DMS114 treated with DMSO at 0.1 percent for 48 hours (cell line): Measurements from ENCODE around the gene MAML1.
A peak's percentile ranks its signal among the peaks of the same experiment; 100 is the strongest.

ENCODE experiments used
- DNase-seq: peaks from one replicate; lab custom pipeline; 2025; ENCODE audit not compliant: unreplicated experiment; lab: John Stamatoyannopoulos, UW

Gene MAML1

GRCh38 chr5:179793468-179794139 is 61.0 kb downstream of the MAML1 start, which contains the start of gene LTC4S:
LTC4S (plus strand) TSS chr5:179793986; CDS start chr5:179794081, 95 bp downstream.
- no peak for DNase-seq

GRCh38 chr5:179794171-179794570 is 61.5 kb downstream of the MAML1 start:
- no peak for DNase-seq

DNA sequence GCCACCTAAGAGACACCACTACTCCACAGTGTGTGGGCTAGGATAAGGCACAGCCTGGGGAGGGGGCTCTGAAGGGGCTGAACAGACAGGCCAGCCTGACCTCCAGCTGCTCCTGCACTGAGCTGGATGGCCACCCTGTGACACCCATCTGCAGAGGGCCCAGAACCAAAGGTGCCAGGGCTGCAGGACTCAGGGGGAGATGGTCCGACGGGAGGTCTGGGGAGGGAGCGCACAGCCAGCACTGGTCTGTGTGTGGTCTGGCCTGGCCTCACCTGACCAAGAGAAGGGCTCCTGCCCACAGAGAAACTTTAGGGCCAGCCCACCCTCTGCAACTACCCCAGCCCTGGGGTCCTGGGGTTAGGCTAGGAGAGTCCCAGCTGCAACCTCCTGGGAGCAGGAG is 62.0 kb downstream of the MAML1 start:
- no peak for DNase-seq

- no peak for DNase-seq
Observed at GRCh38 chr5:179795049-179795862, 62.6 kb downstream of the MAML1 start.

DNA sequence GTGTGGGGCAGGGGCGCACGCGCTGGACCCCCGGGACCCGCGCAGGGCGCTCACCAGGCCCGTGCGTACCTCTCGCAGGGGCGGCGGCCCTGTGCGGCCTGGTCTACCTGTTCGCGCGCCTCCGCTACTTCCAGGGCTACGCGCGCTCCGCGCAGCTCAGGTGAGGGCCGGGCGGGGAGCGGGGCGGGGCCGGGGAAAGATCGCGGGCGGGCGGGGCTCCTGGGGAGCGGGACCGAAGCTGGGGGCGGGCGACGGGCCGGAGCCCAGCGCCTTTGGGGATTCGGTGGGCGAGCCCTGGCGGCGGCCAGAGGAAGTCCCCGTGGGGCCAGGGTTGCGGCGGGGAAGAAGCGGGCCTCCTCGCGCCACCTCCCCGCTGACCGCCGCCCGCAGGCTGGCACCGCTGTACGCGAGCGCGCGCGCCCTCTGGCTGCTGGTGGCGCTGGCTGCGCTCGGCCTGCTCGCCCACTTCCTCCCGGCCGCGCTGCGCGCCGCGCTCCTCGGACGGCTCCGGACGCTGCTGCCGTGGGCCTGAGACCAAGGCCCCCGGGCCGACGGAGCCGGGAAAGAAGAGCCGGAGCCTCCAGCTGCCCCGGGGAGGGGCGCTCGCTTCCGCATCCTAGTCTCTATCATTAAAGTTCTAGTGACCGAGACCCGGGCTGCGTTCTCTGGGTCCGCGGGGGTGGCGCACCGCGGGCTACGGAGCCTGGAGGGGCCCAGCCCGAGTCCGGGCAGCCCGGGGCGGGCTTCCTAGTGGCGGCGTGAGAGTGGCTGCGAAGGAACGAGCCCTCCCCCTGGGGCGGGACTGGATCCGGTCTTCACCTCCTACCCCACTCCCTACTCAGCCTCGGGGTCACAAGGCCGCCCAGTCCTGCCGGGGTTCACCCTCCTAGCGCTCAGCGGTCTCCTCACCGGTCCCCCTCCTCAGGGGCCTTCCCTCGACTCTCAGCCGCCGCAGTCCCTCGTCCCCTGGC is 63.5 kb downstream of the MAML1 start:
- DNase-seq, result peak; percentile 36

GRCh38 chr5:179796877-179797608 is 64.4 kb downstream of the MAML1 start:
- no peak for DNase-seq

DNA sequence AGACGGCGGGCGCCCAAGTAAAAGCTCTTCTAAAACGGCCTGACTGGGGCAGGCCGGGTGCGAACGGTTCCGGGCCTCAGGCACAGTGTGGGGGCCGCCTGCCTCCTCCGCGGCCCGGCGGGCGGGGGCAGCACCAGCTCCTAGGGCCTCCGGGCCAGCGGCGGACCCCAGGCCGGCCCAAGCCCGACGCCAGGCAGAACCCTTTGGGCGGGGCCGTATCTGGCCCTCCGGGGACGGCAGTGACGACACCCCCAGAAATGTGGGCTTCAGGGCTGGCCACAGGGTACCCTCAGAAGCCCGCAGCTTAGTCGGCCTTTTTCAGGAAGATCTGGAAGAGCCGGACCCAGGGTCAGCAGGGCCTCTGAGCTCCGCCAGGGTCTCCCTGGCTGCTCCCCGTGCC is 65.1 kb downstream of the MAML1 start:
- no peak for DNase-seq

DNA sequence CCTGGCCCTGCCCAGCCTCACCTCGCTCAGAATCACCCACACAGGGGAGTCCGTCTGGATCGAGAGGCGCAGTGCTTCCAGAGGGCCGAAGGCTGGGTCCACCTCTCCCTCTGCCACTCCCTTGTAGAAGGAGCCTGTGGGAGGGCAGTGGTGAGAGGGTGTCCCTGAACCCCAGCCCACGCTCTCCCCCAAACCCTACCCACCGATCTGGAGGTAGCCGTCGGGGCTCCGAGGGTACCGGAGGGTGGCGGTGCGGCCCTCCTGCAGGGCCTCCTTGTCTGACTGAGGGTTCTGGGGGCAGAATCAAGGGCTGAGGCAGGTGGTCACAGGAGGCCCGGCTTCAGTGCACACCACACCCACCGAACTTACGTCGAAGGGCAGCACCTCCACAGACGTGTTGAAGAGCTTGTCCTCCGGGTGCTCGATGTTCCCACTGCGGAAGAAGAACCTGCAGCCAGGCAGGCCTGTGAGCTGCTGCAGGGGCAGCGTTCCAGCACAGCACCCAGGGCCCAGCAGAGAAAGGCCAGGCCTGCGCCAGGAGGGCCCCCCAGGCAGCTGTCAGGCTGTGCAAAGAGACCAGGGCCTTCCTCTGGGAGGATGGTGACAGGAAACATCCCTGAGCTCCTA is 65.6 kb downstream of the MAML1 start:
- no peak for DNase-seq

GRCh38 chr5:179798771-179799643 is 66.4 kb downstream of the MAML1 start:
- no peak for DNase-seq

- DNase-seq, result no peak
Observed at GRCh38 chr5:179799644-179799973, 67.0 kb downstream of the MAML1 start.

- DNase-seq, result no peak
Observed at GRCh38 chr5:179800071-179800695, 67.6 kb downstream of the MAML1 start.

- DNase-seq, result no peak
Observed at GRCh38 chr5:179800696-179801201, 68.1 kb downstream of the MAML1 start.

DNA sequence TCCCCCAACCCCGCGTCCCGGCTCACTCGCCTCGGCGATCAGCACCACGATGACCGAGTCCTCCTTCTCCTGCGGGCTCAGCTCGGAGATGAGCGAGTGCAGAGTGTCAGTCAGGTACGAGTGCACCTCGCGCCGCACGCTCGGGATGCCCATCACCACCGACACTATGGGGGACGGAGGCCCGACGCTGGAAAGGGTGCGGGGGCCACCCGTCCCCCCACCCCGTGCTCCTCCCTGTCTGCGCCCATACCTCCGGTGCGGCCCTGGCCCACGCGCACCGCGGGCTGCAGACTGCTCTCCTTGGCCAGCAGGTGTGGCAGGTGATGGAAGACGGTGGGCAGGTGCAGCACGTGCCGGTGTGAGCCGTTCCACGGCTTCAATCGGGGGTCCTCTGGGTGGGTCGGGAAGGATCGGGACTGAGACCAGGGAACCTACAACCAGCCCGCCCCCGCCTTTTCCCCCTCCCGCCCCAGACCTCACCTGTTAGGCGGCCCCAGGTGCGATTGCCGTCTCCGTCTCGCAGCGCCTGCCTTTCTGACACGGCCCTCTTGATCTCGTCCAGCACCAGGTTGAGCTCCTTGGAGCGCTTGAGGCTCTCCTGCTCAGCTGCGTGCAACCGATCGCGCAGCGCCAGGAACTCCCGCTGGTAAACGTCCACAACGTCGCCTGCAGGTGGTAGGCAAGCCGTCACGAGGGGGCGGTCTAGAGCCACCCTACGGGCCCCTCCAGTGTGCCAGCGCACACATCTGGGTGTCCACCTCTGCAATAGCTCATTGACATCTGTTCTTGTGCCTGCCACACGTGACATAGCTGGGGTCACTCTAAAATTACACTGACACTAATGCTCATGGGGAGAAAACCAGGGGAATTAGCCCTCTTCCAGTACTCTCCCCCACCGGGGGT is 68.9 kb downstream of the MAML1 start:
- DNase-seq, result no peak

- DNase-seq, result no peak
Observed at GRCh38 chr5:179802207-179802883, 69.7 kb downstream of the MAML1 start.

- no peak for DNase-seq
Observed at GRCh38 chr5:179802950-179803562, 70.4 kb downstream of the MAML1 start.

GRCh38 chr5:179803651-179804554 is 71.3 kb downstream of the MAML1 start:
- no peak for DNase-seq
